K562 (cell line): ENCODE data around the gene DKKL1. TPM values are rescaled to one million over a fixed set of nuclear protein-coding genes. Genes with fewer than 3 reads are reported as not detected.
A peak's percentile ranks its signal among the peaks of the same experiment; 100 is the strongest.

Experiments
- DEAF1 ChIP-seq: fragments of 450-650 bp; formaldehyde crosslinking; IDR thresholded peaks from 2 replicates; pipeline ENCODE4 v1.4.0; 2020; ENCODE audit warnings: mild to moderate bottlenecking, moderate library complexity
- HLTF ChIP-seq: fragments of 450-650 bp; IDR thresholded peaks from 2 replicates; pipeline ENCODE4 v1.6.1; 2016
- HNRNPLL ChIP-seq: fragments of 200-400 bp; formaldehyde crosslinking; IDR thresholded peaks from 2 replicates; pipeline ENCODE4 v1.6.1; 2017; ENCODE audit warnings: low read length, low read depth, mild to moderate bottlenecking; ENCODE audit not compliant: poor library complexity, severe bottlenecking
- MITF ChIP-seq: IDR thresholded peaks from 2 replicates; pipeline ENCODE4 v1.6.1; 2014; ENCODE audit warnings: antibody characterized with exemption
- NFE2 ChIP-seq: IDR thresholded peaks from 2 replicates; pipeline ENCODE4 v1.6.1; 2014; ENCODE audit warnings: antibody characterized with exemption, low read depth
- ZNF23 ChIP-seq: fragments of 250-450 bp; sonication (Bioruptor Pico); IDR thresholded peaks from 2 replicates; pipeline ENCODE4 v1.4.0; 2020; ENCODE audit warnings: mild to moderate bottlenecking
- ZNF644 ChIP-seq: fragments of 200-800 bp; sonication (Bioruptor generic); IDR thresholded peaks from 2 replicates; pipeline ENCODE4 v1.6.1; 2016; ENCODE audit warnings: low read depth, missing genetic modification characterization, missing compliant biosample characterization
- polyA plus RNA-seq, 8 experiments: library from polyadenylated mRNA; depleted of rRNA in 4 of 8; stranded (reverse) in 5 of 8; unstranded in 3 of 8; fragments of >200 nt; fragmentation: Nextera tagmentation in 2 of 8; fragmentation: Illumina TruSeq in 1 of 8; extraction: Ambion mirVana in 2 of 8; extraction: Trizol in 1 of 8; gene quantifications; 2 replicates each; pipeline versions ENCODE4 v1.2.1 to v1.2.3, GENCODE V29; 2011 to 2014; ENCODE audit warnings: inconsistent platforms in 1 of 8, missing spikeins in 1 of 8
- total RNA-seq, 7 experiments: library from RNA; depleted of rRNA in 6 of 7; stranded (reverse); fragments of >200 nt in 6 of 7; fragmentation: Illumina TruSeq in 2 of 7; extraction: Trizol in 2 of 7; gene quantifications; 2 replicates each; pipeline versions ENCODE4 v1.2.1 to v1.2.3, GENCODE V29; 2011 to 2021; ENCODE audit warnings: low replicate concordance in 1 of 7
- TF ChIP-seq, protein P1 (sequence below): sonication (generic); formaldehyde crosslinking; IDR thresholded peaks from 2 replicates; pipeline ENCODE4 v1.8.0; 2023; ENCODE audit warnings: missing genetic modification reagents, mild to moderate bottlenecking, borderline replicate concordance

DKKL1 gene
- total and polyA plus RNA-seq, 9 of the 15 experiments (the other 6 are each of a cell fraction or from before 2014, with no cell fraction given): 0.15 to 1.7 (median 0.52) TPM

DNA sequence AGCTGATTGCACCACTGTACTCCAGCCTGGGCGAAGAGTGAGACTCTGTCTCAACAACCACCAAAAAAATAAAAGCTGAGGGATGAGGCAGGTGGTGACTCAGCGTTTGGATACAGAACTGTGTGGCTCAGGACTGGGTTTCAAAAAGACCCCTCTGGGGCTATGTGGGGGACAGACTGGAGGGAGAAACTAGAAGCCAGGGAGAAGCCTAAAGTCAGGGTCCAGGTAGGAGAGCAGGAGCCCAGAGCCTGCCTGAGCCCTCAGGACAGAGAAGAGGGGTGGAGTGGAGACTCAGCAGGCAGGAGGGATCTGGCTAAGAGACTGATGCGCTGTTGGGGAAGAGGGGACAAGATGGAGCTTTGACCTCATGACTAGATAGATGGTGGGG, 30.3 kb upstream of the DKKL1 start (continued):
- TF ChIP-seq, protein P1, sequence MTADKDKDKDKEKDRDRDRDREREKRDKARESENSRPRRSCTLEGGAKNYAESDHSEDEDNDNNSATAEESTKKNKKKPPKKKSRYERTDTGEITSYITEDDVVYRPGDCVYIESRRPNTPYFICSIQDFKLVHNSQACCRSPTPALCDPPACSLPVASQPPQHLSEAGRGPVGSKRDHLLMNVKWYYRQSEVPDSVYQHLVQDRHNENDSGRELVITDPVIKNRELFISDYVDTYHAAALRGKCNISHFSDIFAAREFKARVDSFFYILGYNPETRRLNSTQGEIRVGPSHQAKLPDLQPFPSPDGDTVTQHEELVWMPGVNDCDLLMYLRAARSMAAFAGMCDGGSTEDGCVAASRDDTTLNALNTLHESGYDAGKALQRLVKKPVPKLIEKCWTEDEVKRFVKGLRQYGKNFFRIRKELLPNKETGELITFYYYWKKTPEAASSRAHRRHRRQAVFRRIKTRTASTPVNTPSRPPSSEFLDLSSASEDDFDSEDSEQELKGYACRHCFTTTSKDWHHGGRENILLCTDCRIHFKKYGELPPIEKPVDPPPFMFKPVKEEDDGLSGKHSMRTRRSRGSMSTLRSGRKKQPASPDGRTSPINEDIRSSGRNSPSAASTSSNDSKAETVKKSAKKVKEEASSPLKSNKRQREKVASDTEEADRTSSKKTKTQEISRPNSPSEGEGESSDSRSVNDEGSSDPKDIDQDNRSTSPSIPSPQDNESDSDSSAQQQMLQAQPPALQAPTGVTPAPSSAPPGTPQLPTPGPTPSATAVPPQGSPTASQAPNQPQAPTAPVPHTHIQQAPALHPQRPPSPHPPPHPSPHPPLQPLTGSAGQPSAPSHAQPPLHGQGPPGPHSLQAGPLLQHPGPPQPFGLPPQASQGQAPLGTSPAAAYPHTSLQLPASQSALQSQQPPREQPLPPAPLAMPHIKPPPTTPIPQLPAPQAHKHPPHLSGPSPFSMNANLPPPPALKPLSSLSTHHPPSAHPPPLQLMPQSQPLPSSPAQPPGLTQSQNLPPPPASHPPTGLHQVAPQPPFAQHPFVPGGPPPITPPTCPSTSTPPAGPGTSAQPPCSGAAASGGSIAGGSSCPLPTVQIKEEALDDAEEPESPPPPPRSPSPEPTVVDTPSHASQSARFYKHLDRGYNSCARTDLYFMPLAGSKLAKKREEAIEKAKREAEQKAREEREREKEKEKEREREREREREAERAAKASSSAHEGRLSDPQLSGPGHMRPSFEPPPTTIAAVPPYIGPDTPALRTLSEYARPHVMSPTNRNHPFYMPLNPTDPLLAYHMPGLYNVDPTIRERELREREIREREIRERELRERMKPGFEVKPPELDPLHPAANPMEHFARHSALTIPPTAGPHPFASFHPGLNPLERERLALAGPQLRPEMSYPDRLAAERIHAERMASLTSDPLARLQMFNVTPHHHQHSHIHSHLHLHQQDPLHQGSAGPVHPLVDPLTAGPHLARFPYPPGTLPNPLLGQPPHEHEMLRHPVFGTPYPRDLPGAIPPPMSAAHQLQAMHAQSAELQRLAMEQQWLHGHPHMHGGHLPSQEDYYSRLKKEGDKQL (CRISPR knock-in tag): no peak
- no peak for TF ChIP-seq HNRNPLL
- no peak for TF ChIP-seq ZNF23 (CRISPR knock-in tag)
- TF ChIP-seq HLTF: no peak
- peak; percentile 26; the same call in 1 of the 2 replicates for TF ChIP-seq NFE2
- no peak for TF ChIP-seq DEAF1 (CRISPR knock-in tag)
- no peak for TF ChIP-seq ZNF644
- no peak for TF ChIP-seq MITF
